NT2/D1 (cell line): ENCODE measurements around the gene SLC24A3.

Source experiments
- YY1 ChIP-seq: IDR thresholded peaks from 2 replicates; pipeline ENCODE4 v1.6.1; 2011; ENCODE audit not compliant: insufficient read length, insufficient read depth
- ZNF274 ChIP-seq: IDR thresholded peaks from 2 replicates; pipeline ENCODE4 v1.6.1; 2011; ENCODE audit warnings: mild to moderate bottlenecking, low read depth, low read length

DNA sequence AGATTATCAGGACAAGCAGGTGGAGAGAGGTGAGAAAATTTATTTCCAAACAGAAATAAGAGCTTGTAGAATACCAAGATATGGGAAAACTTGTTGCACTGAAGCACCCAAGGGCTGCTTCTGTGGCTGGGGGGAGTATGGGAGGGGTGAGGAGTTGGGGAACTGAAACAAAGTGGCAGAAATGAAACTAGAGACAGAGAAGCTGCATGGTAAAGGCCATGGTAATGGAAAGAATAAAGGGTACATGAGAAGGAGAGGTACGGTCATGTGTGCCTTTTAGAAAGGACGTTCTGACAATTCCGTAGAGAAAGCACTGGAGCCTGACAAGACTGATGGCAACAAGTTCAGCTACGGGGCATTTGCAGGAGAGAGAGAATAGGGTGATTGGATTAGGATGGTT lies 494.0 kb downstream of the SLC24A3 start:
- TF ChIP-seq ZNF274 (no peak), YY1 (no peak)
